Measurements from ENCODE around the gene NTF4.
"Not testable (repeated sequence)": the region's sequence is repeated elsewhere in the genome, so short reads cannot be mapped to it uniquely, and the experiment has no call there.

NTF4 gene

GRCh38 chr19:49056101-49056901 lies 8.3 kb downstream of the NTF4 start:
- no peak for FAIRE-seq

- not testable (repeated sequence) for FAIRE-seq
Observed at GRCh38 chr19:49050376-49051033, 14.1 kb downstream of the NTF4 start.

- FAIRE-seq, result not testable (repeated sequence)
Observed at GRCh38 chr19:49049834-49050233, 14.8 kb downstream of the NTF4 start.

GRCh38 chr19:49049011-49049410 lies 15.6 kb downstream of the NTF4 start, which contains the start of gene CGB8:
TSS of gene CGB8 (minus strand) at chr19:49049111. CDS start at chr19:49048739, 372 bp downstream.
- not testable (repeated sequence) for FAIRE-seq

DNA sequence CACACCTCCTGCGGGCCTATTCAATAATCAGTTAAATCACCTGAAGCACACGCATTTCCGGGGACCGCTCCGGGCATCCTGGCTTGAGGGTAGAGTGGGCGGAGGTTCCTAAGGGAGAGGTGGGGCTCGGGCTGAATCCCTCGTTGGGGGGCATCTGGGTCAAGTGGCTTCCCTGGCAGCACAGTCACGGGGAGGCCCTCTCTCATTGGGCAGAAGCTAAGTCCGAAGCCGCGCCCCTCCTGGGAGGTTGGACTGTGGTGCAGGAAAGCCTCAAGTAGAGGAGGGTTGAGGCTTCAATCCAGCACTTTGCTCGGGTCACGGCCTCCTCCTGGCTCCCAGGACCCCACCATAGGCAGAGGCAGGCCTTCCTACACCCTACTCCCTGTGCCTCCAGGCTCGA lies 21.1 kb downstream of the NTF4 start, which contains the start of gene CGB5:
CGB5 (plus strand) TSS at position 301 of the 400 bp plus-strand sequence. CDS start 362 bp downstream, outside the sequence.
- FAIRE-seq, result not testable (repeated sequence)

- FAIRE-seq, result not testable (repeated sequence)
Observed at GRCh38 chr19:49042666-49043065, 22.0 kb downstream of the NTF4 start.

DNA sequence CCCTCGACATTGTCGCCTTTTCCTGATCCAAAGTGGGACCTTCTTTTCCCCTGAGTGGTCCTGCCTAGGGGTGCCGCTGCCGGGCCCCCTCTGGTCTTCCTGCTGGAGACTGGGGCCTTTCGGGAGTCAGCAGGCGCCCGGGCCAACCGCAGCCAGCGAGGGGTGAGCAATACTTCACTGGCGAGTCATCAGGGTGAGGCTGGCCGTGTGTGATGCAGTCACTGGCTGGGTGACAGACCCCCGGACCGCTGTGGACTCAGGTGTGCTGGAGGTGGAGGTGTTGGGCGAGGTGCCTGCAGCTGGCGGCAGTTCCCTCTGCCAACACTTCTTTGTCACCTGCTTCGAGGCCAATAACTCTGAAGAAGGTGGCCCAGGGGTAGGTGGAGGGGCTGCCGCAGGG lies 22.4 kb downstream of the NTF4 start:
- no peak for FAIRE-seq

DNA sequence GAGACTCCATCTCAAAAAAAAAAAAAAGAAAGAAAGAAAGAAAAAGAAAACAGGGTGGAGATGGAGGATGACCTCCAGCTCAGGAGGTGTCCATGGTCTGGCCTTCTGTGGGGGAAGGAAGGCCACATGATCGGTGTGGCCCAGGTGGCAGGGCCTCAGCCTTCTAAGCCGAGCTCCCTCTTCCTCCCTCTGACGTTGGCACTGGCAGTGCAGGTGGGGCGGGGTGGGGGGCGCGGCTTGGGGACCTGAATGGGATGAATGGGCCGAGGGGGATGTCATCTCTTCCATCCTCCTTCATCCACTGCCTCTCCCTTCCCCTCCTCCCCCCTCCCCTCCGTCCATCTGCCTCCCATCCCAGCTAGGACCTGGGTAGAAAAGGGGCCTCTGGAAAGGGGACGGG lies 24.9 kb downstream of the NTF4 start:
- FAIRE-seq, result not testable (repeated sequence)

GRCh38 chr19:49038557-49039276 lies 25.9 kb downstream of the NTF4 start:
- not testable (repeated sequence) for FAIRE-seq

DNA sequence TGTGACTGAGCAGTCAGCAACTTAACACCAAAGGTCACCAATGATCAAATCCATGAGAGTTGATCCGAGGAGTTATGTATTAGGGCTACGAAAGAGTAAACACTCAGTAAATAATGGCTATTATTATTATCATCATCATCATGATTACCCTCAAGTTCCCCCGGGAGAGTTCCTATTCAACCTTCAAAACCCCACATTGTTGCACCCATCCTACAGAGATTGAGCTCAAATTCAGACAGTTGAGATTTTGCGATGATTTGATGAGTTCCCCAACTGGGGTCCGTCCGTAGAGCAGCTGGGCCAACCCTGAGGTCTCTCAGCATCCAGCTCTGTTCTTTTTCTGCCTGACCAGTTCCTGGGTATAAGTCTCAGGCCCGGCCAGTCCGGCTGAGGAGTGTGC lies 26.5 kb downstream of the NTF4 start:
- FAIRE-seq, result not testable (repeated sequence)

DNA sequence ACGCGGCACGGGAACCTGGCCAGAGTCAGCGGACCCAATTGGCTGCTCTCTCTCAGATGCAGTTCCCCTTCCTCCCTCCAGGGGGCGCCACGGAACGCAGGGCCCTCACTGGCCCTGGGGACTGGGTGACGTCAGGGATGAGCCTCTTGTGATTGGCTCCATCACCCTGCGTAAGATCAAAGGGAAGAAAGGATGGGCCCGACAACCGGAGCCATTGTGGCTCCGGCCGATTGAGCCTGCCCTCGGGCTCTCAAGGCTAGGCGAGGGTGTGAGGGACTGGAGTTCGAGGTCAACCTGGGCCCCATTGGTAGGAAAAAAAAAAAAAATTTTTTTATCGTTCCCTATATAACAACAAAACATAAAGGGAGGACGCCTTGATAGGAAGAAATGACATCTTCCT lies 27.8 kb downstream of the NTF4 start, which contains the start of gene CGB1:
CGB1 (minus strand) TSS at position 81 of the 400 bp plus-strand sequence. CDS start 184 bp downstream, outside the sequence.
- not testable (repeated sequence) for FAIRE-seq

GRCh38 chr19:49031642-49032301 lies 32.8 kb downstream of the NTF4 start, which contains the start of gene CGB2:
TSS of gene CGB2 (plus strand) at chr19:49031890. CDS start at chr19:49032096, 206 bp downstream.
- not testable (repeated sequence) for FAIRE-seq

GRCh38 chr19:49030323-49030722 lies 34.3 kb downstream of the NTF4 start:
- not testable (repeated sequence) for FAIRE-seq

DNA sequence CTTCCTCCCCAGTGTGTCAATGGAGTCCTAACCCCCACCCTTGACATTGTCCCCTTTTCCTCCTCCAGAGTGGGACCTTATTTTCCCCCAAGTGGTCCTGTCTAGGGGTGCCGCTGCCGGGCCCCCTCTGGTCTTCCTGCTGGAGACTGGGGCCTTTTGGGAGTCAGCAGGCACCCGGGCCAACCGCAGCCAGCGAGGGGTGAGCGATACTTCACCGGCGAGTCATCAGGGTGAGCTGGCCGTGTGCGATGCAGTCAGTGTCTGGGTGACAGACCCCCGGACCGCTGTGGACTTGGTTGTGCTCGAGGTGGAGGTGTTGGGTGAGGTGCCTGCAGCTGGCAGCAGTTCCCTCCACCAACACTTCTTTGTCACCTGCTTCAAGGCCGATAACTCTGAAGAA lies 34.9 kb downstream of the NTF4 start:
- FAIRE-seq, result not testable (repeated sequence)

DNA sequence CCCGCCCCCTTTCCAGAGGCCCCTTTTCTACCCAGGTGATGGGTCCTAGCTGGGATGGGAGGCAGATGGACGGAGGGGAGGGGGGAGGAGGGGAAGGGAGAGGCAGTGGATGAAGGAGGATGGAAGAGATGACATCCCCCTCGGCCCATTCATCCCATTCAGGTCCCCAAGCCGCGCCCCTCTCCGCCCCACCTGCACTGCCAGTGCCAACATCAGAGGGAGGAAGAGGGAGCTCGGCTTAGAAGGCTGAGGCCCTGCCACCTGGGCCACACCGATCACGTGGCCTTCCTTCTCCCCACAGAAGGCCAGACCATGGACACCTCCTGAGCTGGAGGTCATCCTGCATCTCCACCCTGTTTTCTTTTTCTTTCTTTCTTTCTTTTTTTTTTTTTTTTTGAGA lies 35.9 kb downstream of the NTF4 start:
- FAIRE-seq, result not testable (repeated sequence)

DNA sequence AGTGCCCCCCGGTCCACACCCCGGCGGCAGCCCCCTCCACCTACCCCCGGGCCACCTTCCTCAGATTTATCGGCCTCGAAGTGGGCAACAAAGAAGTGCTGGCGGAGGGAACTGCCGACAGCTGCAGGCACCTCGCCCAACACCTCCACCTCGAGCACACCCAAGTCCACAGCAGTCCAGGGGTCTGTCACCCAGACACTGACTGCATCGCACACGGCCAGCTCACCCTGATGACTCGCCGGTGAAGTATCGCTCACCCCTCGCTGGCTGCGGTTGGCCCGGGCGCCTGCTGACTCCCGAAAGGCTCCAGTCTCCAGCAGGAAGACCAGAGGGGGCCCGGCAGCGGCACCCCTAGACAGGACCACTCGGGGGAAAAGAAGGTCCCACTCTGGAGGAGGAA lies 39.0 kb downstream of the NTF4 start:
- FAIRE-seq, result not testable (repeated sequence)

DNA sequence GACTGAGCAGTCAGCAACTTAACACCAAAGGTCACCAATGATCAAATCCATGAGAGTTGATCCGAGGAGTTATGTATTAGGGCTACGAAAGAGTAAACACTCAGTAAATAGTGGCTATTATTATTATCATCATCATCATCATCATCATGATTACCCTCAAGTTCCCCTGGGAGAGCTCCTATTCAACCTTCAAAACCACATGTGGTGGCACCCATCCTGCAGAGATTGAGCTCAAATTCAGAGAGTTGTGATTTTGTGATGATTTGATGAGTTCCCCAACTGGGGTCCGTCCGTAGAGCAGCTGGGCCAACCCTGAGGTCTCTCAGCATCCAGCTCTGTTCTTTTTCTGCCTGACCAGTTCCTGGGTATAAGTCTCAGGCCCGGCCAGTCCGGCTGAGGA lies 39.5 kb downstream of the NTF4 start:
- FAIRE-seq, result not testable (repeated sequence)

DNA sequence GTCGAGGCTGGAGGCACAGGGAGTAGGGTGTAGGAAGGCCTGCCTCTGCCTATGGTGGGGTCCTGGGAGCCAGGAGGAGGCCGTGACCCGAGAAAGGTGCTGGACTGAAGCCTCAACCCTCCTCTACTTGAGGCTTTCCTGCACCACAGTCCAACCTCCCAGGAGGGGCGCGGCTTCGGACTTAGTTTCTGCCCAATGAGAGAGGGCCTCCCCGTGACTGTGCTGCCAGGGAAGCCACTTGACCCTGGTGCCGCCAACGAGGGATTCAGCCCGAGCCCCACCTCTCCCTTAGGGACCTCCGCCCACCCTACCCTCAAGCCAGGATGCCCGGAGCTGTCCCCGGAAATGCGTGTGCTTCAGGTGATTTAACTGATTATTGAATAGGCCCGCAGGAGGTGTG lies 40.4 kb downstream of the NTF4 start, which contains the start of gene CGB3:
CGB3 (minus strand) TSS at position 101 of the 400 bp plus-strand sequence. CDS start 362 bp downstream, outside the sequence.
- FAIRE-seq, result not testable (repeated sequence)

GRCh38 chr19:49022116-49022515 lies 42.5 kb downstream of the NTF4 start:
- no peak for FAIRE-seq

DNA sequence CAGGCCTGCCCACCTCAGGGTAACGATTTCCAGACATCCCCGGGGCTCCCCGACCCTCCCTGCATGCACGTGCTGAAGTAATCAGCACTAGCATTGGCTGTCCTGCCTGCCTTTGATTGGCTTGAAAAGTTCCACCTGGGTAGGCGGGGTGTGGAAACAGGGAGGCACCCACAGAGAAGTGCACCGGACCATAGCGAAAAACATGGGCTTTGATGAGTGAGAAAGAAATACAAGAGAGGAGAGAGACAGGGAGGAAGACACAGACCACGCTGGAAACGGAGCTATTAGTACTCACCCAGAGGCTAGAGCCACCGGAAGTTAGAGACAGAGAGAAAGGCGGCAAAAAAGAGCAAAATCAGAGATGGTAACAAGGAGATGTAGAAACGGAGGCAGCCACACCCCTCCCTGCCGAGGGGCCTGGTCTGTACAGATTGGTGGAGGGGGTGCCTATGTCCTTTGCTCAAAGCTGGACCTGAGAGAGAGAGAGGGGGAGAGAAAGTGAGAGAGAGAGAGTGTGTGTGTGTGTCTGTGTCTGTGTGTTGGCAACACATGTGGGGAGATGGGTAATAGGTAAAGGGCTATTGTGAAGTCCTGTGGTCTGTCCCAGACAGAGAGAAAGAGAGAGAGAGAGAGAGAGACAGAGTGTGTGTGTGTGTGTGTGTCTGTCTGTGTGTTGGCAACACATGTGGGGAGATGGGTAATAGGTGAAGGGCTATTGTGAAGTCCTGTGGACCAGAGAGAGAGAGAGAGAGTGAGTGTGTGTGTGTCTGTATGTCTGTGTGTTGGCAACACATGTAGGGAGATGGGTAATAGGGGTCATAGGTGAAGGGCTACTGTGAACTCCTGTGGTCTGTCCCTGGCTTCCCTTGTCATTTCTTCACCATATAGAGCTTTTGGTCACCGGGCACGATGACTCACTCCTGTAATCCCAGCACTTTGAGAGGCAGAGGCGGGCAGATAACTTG lies 43.4 kb downstream of the NTF4 start:
- no peak for FAIRE-seq

DNA sequence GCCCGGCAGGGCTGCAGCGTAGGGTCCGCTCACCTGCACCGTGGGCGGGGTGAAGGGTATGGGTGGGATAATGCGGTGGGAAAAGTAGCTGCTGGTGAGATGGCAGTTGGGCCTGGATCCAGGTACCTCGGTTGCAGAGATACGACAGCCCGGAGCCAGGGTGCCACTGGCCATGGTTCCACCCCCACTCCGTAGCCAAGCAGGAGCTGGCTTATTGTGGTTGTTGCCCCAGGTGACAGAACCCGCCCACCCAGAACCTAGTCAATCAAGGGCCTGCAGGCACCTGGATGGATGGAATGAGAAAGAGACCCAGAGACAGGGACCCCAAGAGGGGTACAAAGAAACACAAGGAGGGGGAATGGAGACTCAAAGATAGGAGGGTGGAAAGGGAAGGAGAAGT lies 44.3 kb downstream of the NTF4 start:
- no peak for FAIRE-seq
